ENCODE results near the gene MYT1. TPM values are rescaled to one million over a fixed set of nuclear protein-coding genes. Genes with fewer than 3 reads are reported as not detected.

MYT1 gene
- polyA plus RNA-seq, 1 experiment = not detected

DNA sequence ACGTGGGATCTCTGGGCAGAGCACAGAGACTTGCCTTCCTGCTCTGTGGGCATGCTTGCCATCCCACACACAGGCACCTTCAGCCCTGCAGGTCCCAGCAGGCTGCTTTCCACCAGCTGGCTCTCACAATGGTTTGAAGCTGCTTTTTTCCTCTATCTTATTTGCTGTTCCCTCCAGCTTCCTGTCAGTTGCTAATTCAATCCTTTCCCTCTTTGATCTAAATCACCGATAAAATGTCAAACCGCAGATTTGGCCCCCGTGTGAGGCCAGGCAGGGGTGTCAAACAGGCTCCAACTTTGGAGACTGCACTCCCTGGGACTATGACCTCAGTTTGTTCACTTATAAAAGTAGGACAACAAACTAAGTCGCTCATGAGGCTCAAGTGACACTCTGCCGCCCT is 50.7 kb downstream of the MYT1 start:
- peaks cover 15% of the 10 kb centered on the region for H3K27me3 ChIP-seq (ENCODE audit: control insufficient read depth, insufficient read depth, low read length)
- no peaks in the 10 kb centered on the region for H3K36me3 ChIP-seq (ENCODE audit: control insufficient read depth, insufficient read depth, low read length)
- no peak for DNase-seq (ENCODE audit: low read depth)
- H3K4me3 ChIP-seq (ENCODE audit: low read depth, low read length) = no peak overlapping the region
- POLR2A ChIA-PET = no interaction called here
- no peak for TF ChIP-seq CTCF (IDR thresholded peaks at IDR 0.05; ENCODE audit: insufficient read depth, low read depth, low read length)
- CTCF ChIA-PET = interaction anchor here (1.3 kb wide), 1 partner anchor 9 kb away, joined by 4 read pairs; no protein-coding TSS in a partner anchor

DNA sequence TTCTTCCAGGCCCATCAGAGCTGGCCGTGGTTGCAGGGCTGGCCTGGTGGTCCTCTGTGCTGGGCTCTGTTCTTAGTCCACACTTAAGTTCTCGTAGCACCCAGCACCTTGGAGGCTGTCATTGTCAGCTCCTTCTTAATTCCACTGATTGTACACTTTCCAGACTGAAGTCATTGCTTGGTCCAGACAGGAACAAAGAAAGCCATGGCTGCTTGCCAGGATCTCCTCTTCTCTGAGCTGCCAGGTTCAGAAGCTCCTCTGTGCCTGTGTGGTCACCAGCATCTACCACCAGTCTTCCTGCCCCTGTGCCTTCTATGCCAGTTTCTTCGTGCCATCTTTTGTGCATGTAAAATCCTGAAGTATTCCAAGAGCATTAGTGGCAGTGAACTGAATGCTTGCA is 51.8 kb downstream of the MYT1 start:
- no peak for TF ChIP-seq CTCF (IDR thresholded peaks at IDR 0.05; ENCODE audit: insufficient read depth, low read depth, low read length)
- H3K4me3 ChIP-seq (ENCODE audit: low read depth, low read length) = no peak overlapping the region
- ChIA-PET CTCF (interaction anchor here (1.3 kb wide), 1 partner anchor 8 kb away, joined by 4 read pairs; no protein-coding TSS in a partner anchor), POLR2A (no interaction called here)
- H3K27me3 ChIP-seq (ENCODE audit: control insufficient read depth, insufficient read depth, low read length) = peaks cover 13% of the 10 kb centered on the region
- H3K36me3 ChIP-seq (ENCODE audit: control insufficient read depth, insufficient read depth, low read length) = no peaks in the 10 kb centered on the region
- no peak for DNase-seq (ENCODE audit: low read depth)

GRCh38 chr20:64216910-64217309 is 52.7 kb downstream of the MYT1 start:
- TF ChIP-seq CTCF (IDR thresholded peaks at IDR 0.05; ENCODE audit: insufficient read depth, low read depth, low read length) = no peak
- Histone ChIP-seq H3K27me3 (ENCODE audit: control insufficient read depth, insufficient read depth, low read length) (peaks cover 11% of the 10 kb centered on the region), H3K36me3 (ENCODE audit: control insufficient read depth, insufficient read depth, low read length) (no peaks in the 10 kb centered on the region), H3K4me3 (ENCODE audit: low read depth, low read length) (no peak overlapping the region)
- no peak for DNase-seq (ENCODE audit: low read depth)
- ChIA-PET CTCF (no interaction called here), POLR2A (no interaction called here)

GRCh38 chr20:64217539-64218221 is 53.4 kb downstream of the MYT1 start:
- POLR2A ChIA-PET = no interaction called here
- H3K27me3 ChIP-seq (ENCODE audit: control insufficient read depth, insufficient read depth, low read length) = peaks cover 11% of the 10 kb centered on the region
- H3K36me3 ChIP-seq (ENCODE audit: control insufficient read depth, insufficient read depth, low read length) = no peaks in the 10 kb centered on the region
- H3K4me3 ChIP-seq (ENCODE audit: low read depth, low read length) = no peak overlapping the region
- TF ChIP-seq CTCF (IDR thresholded peaks at IDR 0.05; ENCODE audit: insufficient read depth, low read depth, low read length) = no peak
- CTCF ChIA-PET = no interaction called here
- no peak for DNase-seq (ENCODE audit: low read depth)

DNA sequence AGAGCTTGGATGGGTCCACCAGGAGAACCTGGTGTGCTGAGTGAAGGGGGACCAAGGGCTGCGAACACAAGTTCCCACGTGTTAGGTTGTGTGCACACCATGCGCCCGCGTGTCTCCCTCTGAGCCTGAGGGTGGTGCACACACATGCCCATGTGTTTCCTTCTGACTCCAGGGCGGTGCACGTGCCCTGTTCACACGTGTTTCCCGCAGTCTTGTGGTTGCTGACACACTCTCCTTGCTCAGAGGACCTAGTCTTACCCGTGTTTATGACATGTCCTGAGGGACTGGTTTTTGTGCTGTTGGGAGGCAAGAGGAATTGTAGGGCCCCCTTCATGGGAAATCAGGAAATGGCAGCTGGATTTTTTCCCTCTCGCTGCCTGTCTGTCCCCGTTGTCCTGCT is 55.0 kb downstream of the MYT1 start:
- no peaks in the 10 kb centered on the region for H3K36me3 ChIP-seq (ENCODE audit: control insufficient read depth, insufficient read depth, low read length)
- no peak for TF ChIP-seq CTCF (IDR thresholded peaks at IDR 0.05; ENCODE audit: insufficient read depth, low read depth, low read length)
- no peak overlapping the region for H3K4me3 ChIP-seq (ENCODE audit: low read depth, low read length)
- H3K27me3 ChIP-seq (ENCODE audit: control insufficient read depth, insufficient read depth, low read length) = peaks cover 11% of the 10 kb centered on the region
- no peak for DNase-seq (ENCODE audit: low read depth)
- POLR2A ChIA-PET = no interaction called here
- CTCF ChIA-PET = interaction anchor here (1.5 kb wide), 1 partner anchor 10 kb away, joined by 3 read pairs; no protein-coding TSS in a partner anchor
